RKO (cell line): Measurements from ENCODE around the gene KIZ.
A peak's percentile ranks its signal among the peaks of the same experiment; 100 is the strongest.

Experiments
- DNase-seq: peaks from one replicate; pipeline ENCODE4 v3.0.0-alpha.2; 2016; ENCODE audit warnings: low spot score

Gene KIZ

GRCh38 chr20:21125849-21126580 lies at the start of gene KIZ:
KIZ (plus strand) TSS chr20:21126082; CDS start chr20:21126116, 34 bp downstream.
- peak; percentile 95 for DNase-seq

- DNase-seq = no peak
These were observed 48.0 kb upstream of the KIZ start for GRCh38 chr20:21077809-21078345.

GRCh38 chr20:21082584-21082983 lies 43.3 kb upstream of the KIZ start:
- no peak for DNase-seq

- no peak for DNase-seq
These were observed 42.0 kb upstream of the KIZ start for GRCh38 chr20:21083825-21084325.

GRCh38 chr20:21087862-21088540 lies 37.9 kb upstream of the KIZ start:
- no peak for DNase-seq

- no peak for DNase-seq
These were observed 36.5 kb upstream of the KIZ start for GRCh38 chr20:21089391-21089790.

GRCh38 chr20:21090111-21090618 lies 35.7 kb upstream of the KIZ start:
- DNase-seq = no peak

- no peak for DNase-seq
These were observed 35.2 kb upstream of the KIZ start for GRCh38 chr20:21090721-21091120.

GRCh38 chr20:21092806-21093205 lies 33.1 kb upstream of the KIZ start:
- peak; percentile 12 for DNase-seq

- DNase-seq = peak; percentile 78
These were observed 29.4 kb upstream of the KIZ start for GRCh38 chr20:21096321-21097043.

GRCh38 chr20:21099751-21100577 lies 25.9 kb upstream of the KIZ start:
- peak; percentile 52 for DNase-seq

GRCh38 chr20:21100578-21101452 lies 25.1 kb upstream of the KIZ start:
- DNase-seq = peak; percentile 20

GRCh38 chr20:21101453-21101931 lies 24.4 kb upstream of the KIZ start:
- no peak for DNase-seq

- DNase-seq = no peak
These were observed 23.8 kb upstream of the KIZ start for GRCh38 chr20:21101932-21102575.

- DNase-seq = no peak
These were observed 23.1 kb upstream of the KIZ start for GRCh38 chr20:21102603-21103311.

- no peak for DNase-seq
These were observed 22.1 kb upstream of the KIZ start for GRCh38 chr20:21103582-21104465.

- DNase-seq = no peak
These were observed 21.5 kb upstream of the KIZ start for GRCh38 chr20:21104466-21104761.

GRCh38 chr20:21104921-21105320 lies 21.0 kb upstream of the KIZ start:
- no peak for DNase-seq
